OCI-LY7 (cell line): Measurements from ENCODE around the gene ZNF628. TPM values are rescaled to one million over a fixed set of nuclear protein-coding genes. Genes with fewer than 3 reads are reported as not detected.

Source experiments
- BruUV-seq: library from RNA; stranded (reverse); fragments of 400-500 nt; replicated peaks from 2 replicates; lab custom pipeline; 2021; lab: Mats Ljungman, UMichigan
- CTCF ChIA-PET: fragments of 300-600 bp; sonication (Branson Sonifier 250); formaldehyde crosslinking; loops from one replicate; lab custom pipeline; 2022; ENCODE audit warnings: antibody characterized with exemption; ENCODE audit not compliant: unreplicated experiment; lab: Charles Lee
- POLR2A ChIA-PET: fragments of 300-600 bp; sonication (Branson Sonifier 250); formaldehyde crosslinking; loops from one replicate; lab custom pipeline; 2022; ENCODE audit warnings: antibody characterized with exemption; lab: Charles Lee
- DNase-seq: peaks from one replicate; pipeline ENCODE4 v3.0.0-alpha.2; 2015; ENCODE audit warnings: low spot score
- H2AFZ ChIP-seq: fragments of 200-600 bp; sonication (generic), shearing (Covaris generic); 2 replicates; pipeline ENCODE4 v1.6.1; 2014; ENCODE audit warnings: mild to moderate bottlenecking, antibody characterized with exemption, low read length, moderate library complexity
- H3K27ac ChIP-seq: fragments of 200-600 bp; sonication (generic); 2 replicates; pipeline ENCODE4 v1.5.1; 2014; ENCODE audit warnings: mixed run types, low read depth, mild to moderate bottlenecking, moderate library complexity, low read length, inconsistent platforms; ENCODE audit not compliant: poor library complexity, severe bottlenecking
- H3K36me3 ChIP-seq: fragments of 200-600 bp; sonication (generic); 2 replicates; pipeline ENCODE4 v1.6.1; 2014; ENCODE audit warnings: mild to moderate bottlenecking, antibody characterized with exemption, low read length, moderate library complexity, mixed read lengths; ENCODE audit not compliant: insufficient read depth
- H3K4me1 ChIP-seq: fragments of 200-600 bp; sonication (generic); 2 replicates; pipeline ENCODE4 v1.5.1; 2014; ENCODE audit warnings: mild to moderate bottlenecking, low read length; ENCODE audit not compliant: insufficient read depth, poor library complexity, severe bottlenecking
- H3K4me2 ChIP-seq: fragments of 200-600 bp; sonication (generic); 2 replicates; pipeline ENCODE4 v1.6.1; 2014; ENCODE audit warnings: mild to moderate bottlenecking, low read length
- H3K4me3 ChIP-seq: fragments of 200-600 bp; sonication (generic); 2 replicates; pipeline ENCODE4 v1.5.1; 2014; ENCODE audit warnings: mild to moderate bottlenecking, low read depth, low read length; ENCODE audit not compliant: poor library complexity, severe bottlenecking
- H3K79me2 ChIP-seq: fragments of 200-600 bp; sonication (generic); 2 replicates; pipeline ENCODE4 v1.6.1; 2016; ENCODE audit warnings: low read depth, mild to moderate bottlenecking, low read length, moderate library complexity, mixed read lengths; ENCODE audit not compliant: insufficient read depth
- H3K9me2 ChIP-seq: fragments of 200-600 bp; sonication (generic); 2 replicates; pipeline ENCODE4 v1.6.1; 2016; ENCODE audit warnings: mild to moderate bottlenecking, low read length, mixed read lengths; ENCODE audit not compliant: insufficient read depth
- H3K9me3 ChIP-seq: fragments of 200-600 bp; sonication (generic); 2 replicates; pipeline ENCODE4 v1.6.1; 2014; ENCODE audit warnings: mild to moderate bottlenecking, mixed run types, low read length, mixed read lengths
- H4K20me1 ChIP-seq: fragments of 200-600 bp; sonication (generic); 2 replicates; pipeline ENCODE4 v1.6.1; 2014; ENCODE audit warnings: mild to moderate bottlenecking, antibody characterized with exemption, low read length, moderate library complexity, mixed read lengths; ENCODE audit not compliant: insufficient read depth
- CTCF ChIP-seq: fragments of 200-600 bp; sonication (generic); conservative IDR thresholded peaks from 2 replicates; pipeline ENCODE4 v1.5.1; 2014; ENCODE audit warnings: mild to moderate bottlenecking, antibody characterized with exemption, low read length, moderate library complexity, mixed read lengths
- EZH2phosphoT487 ChIP-seq: fragments of 200-600 bp; sonication (generic); IDR thresholded peaks from 2 replicates; pipeline ENCODE4 v1.6.1; 2018; ENCODE audit warnings: low read depth, borderline replicate concordance, mild to moderate bottlenecking, mixed run types, antibody characterized with exemption, low read length, moderate library complexity, mixed read lengths
- intact Hi-C: fragments of 100-400 bp; cut with micrococcal nuclease; formaldehyde crosslinking; loops from one replicate; pipeline ENCODE4 v1.10.0; 2022; ENCODE audit not compliant: unreplicated experiment
- total RNA-seq, 2 experiments: library from RNA; depleted of rRNA in 1 of 2; stranded (reverse); fragments of >200 nt in 1 of 2; shearing (Covaris generic) in 1 of 2; gene quantifications; 2 replicates each; pipeline ENCODE4 v1.2.3, GENCODE V29; 2014 to 2022

Gene ZNF628
- total RNA-seq, 2 experiments from 2014 or later: 5.2 to 10.6 TPM

- intact Hi-C loops: no loop called here
- no peaks in the 10 kb centered on the region for H3K9me3 ChIP-seq
- DNase-seq: no peak
- H3K36me3 ChIP-seq: no peaks in the 10 kb centered on the region
- no peaks in the 10 kb centered on the region for H3K79me2 ChIP-seq
- H2AFZ ChIP-seq: no peak overlapping the region
- H3K9me2 ChIP-seq: no peaks in the 10 kb centered on the region
- H3K4me1 ChIP-seq: peaks cover 8% of the 10 kb centered on the region
- H4K20me1 ChIP-seq: no peaks in the 10 kb centered on the region
- no peak overlapping the region for H3K4me3 ChIP-seq
- no peak overlapping the region for H3K27ac ChIP-seq
- no TSS peak for BruUV-seq
- no peak for TF ChIP-seq EZH2phosphoT487
- no peak for TF ChIP-seq CTCF
- POLR2A ChIA-PET: no interaction called here
- CTCF ChIA-PET: interaction anchor here (0.6 kb wide), 1 partner anchor 25 kb away, joined by 3 read pairs; no protein-coding TSS in a partner anchor
- no peak overlapping the region for H3K4me2 ChIP-seq
Measured at GRCh38 chr19:55519451-55520311, 43.3 kb downstream of the ZNF628 start.

GRCh38 chr19:55520691-55521292, 44.4 kb downstream of the ZNF628 start:
- TF ChIP-seq EZH2phosphoT487 (no peak), CTCF (no peak)

More at GRCh38 chr19:55520691-55521292, 44.4 kb downstream of the ZNF628 start:
- BruUV-seq: no TSS peak
- no peak overlapping the region for H3K4me3 ChIP-seq
- H3K4me2 ChIP-seq: no peak overlapping the region
- no peaks in the 10 kb centered on the region for H3K79me2 ChIP-seq
- DNase-seq: no peak
- no peak overlapping the region for H3K27ac ChIP-seq
- no peaks in the 10 kb centered on the region for H3K36me3 ChIP-seq
- no peaks in the 10 kb centered on the region for H3K9me3 ChIP-seq
- intact Hi-C loops: no loop called here
- no peaks in the 10 kb centered on the region for H4K20me1 ChIP-seq
- ChIA-PET POLR2A (no interaction called here), CTCF (no interaction called here)
- no peaks in the 10 kb centered on the region for H3K9me2 ChIP-seq
- H3K4me1 ChIP-seq: peaks cover 8% of the 10 kb centered on the region
- no peak overlapping the region for H2AFZ ChIP-seq
